ENCODE measurements around the gene INTU.

The INTU gene

GRCh38 chr4:127759228-127759820 lies 126.6 kb downstream of the INTU start:
- no peak for DNase-seq

- no peak for DNase-seq
Measured at GRCh38 chr4:127759893-127760292, 127.1 kb downstream of the INTU start.

- no peak for DNase-seq
Measured at GRCh38 chr4:127771535-127772275, 138.9 kb downstream of the INTU start.

- no peak for DNase-seq
Measured at GRCh38 chr4:127772769-127773671, 140.3 kb downstream of the INTU start.

GRCh38 chr4:127775843-127776242 lies 143.1 kb downstream of the INTU start:
- no peak for DNase-seq

Measured in NCI-H1105 treated with DMSO at 0.1 percent for 48 hours (cell line).